Smooth muscle cell (in vitro differentiated cells): Measurements from ENCODE around the gene SLC25A12. TPM values are rescaled to one million over a fixed set of nuclear protein-coding genes. Genes with fewer than 3 reads are reported as not detected.

ENCODE experiments used
- DNase-seq: peaks from one replicate; lab custom pipeline; 2025; ENCODE audit not compliant: unreplicated experiment; lab: John Stamatoyannopoulos, UW
- H2AFZ ChIP-seq: fragments of 200-600 bp; sonication (generic); 2 replicates; pipeline ENCODE4 v1.6.0; 2016; ENCODE audit warnings: antibody characterized with exemption, low read depth, mild to moderate bottlenecking
- H3F3A ChIP-seq: fragments of 200-600 bp; sonication (generic); 2 replicates; pipeline ENCODE4 v1.6.0; 2017; ENCODE audit warnings: antibody characterized with exemption, low read depth
- H3K27ac ChIP-seq: fragments of 200-600 bp; sonication (generic); 2 replicates; pipeline ENCODE4 v1.5.1; 2016; ENCODE audit warnings: low read depth, mild to moderate bottlenecking
- H3K27me3 ChIP-seq: fragments of 200-600 bp; sonication (generic); 2 replicates; pipeline ENCODE4 v1.6.1; 2016; ENCODE audit warnings: low read depth, mild to moderate bottlenecking
- H3K36me3 ChIP-seq: fragments of 200-600 bp; sonication (generic); 2 replicates; pipeline ENCODE4 v1.5.1; 2016; ENCODE audit warnings: low read depth
- H3K4me1 ChIP-seq: fragments of 200-600 bp; sonication (generic); 2 replicates; pipeline ENCODE4 v1.5.1; 2016; ENCODE audit warnings: low read depth
- H3K4me2 ChIP-seq: fragments of 200-600 bp; sonication (generic); 2 replicates; pipeline ENCODE4 v1.6.0; 2016; ENCODE audit warnings: mild to moderate bottlenecking
- H3K4me3 ChIP-seq: fragments of 200-600 bp; sonication (generic); 2 replicates; pipeline ENCODE4 v1.5.1; 2016; ENCODE audit warnings: mild to moderate bottlenecking
- H3K79me2 ChIP-seq: fragments of 200-600 bp; sonication (generic); 2 replicates; pipeline ENCODE4 v1.6.0; 2016; ENCODE audit warnings: low read depth, mild to moderate bottlenecking
- H3K9ac ChIP-seq: fragments of 200-600 bp; sonication (generic); 2 replicates; pipeline ENCODE4 v1.6.0; 2016; ENCODE audit warnings: low read depth
- H3K9me3 ChIP-seq: fragments of 200-600 bp; sonication (generic); replicated peaks from 2 replicates; pipeline ENCODE4 v1.5.1; 2016; ENCODE audit warnings: low read depth
- H4K20me1 ChIP-seq: fragments of 200-600 bp; sonication (generic); 2 replicates; pipeline ENCODE4 v1.6.0; 2016; ENCODE audit warnings: low read depth
- CTCF ChIP-seq: fragments of 200-600 bp; sonication (generic); IDR thresholded peaks from 2 replicates; pipeline ENCODE4 v1.5.1; 2017; ENCODE audit warnings: borderline replicate concordance, mild to moderate bottlenecking, antibody characterized with exemption; ENCODE audit not compliant: insufficient read depth, poor library complexity, severe bottlenecking
- WGBS: methylation state at CpG from one replicate; pipeline ENCODE4 v1.1.7; 2016; ENCODE audit warnings: low lambda C conversion rate; 5-methylcytosine and 5-hydroxymethylcytosine counted together
- polyA plus RNA-seq: library from polyadenylated mRNA; unstranded; fragments of >200 nt; fragmentation: Nextera tagmentation; extraction: Ambion mirVana; gene quantifications from 2 replicates; pipeline ENCODE4 v1.2.1, GENCODE V29; 2016
- total RNA-seq: library from RNA; depleted of rRNA; stranded (reverse); fragments of >200 nt; gene quantifications from 2 replicates; pipeline ENCODE4 v1.2.3, GENCODE V29; 2014

SLC25A12 gene
- total and polyA plus RNA-seq, 2 experiments from 2014 or later = 10.5 to 22.4 TPM

GRCh38 chr2:171819453-171819852 is 74.6 kb downstream of the SLC25A12 start:
- H3F3A ChIP-seq = no peaks in the 10 kb centered on the region

GRCh38 chr2:171814883-171815282 is 79.2 kb downstream of the SLC25A12 start:
- H3K9ac ChIP-seq = no peak overlapping the region

More at GRCh38 chr2:171819453-171819852, 74.6 kb downstream of the SLC25A12 start:
- Histone ChIP-seq H3K27me3 (no peaks in the 10 kb centered on the region), H2AFZ (no peak overlapping the region), H4K20me1 (no peaks in the 10 kb centered on the region), H3K27ac (no peak overlapping the region), H3K9me3 (no peaks in the 10 kb centered on the region), H3K36me3 (no peaks in the 10 kb centered on the region), H3K4me1 (peaks cover 14% of the 10 kb centered on the region), H3K79me2 (no peaks in the 10 kb centered on the region), H3K9ac (no peak overlapping the region), H3K4me2 (no peak overlapping the region), H3K4me3 (no peak overlapping the region)
- TF ChIP-seq CTCF = no peak
- WGBS = 96% methylated on average over 1 of the region's 1 CpG
- no peak for DNase-seq

GRCh38 chr2:171814174-171814573 is 79.9 kb downstream of the SLC25A12 start:
- no peak overlapping the region for H3K9ac ChIP-seq
- H4K20me1 ChIP-seq = no peaks in the 10 kb centered on the region
- no peaks in the 10 kb centered on the region for H3F3A ChIP-seq
- H3K4me2 ChIP-seq = no peak overlapping the region
- no peak overlapping the region for H3K4me3 ChIP-seq
- H3K79me2 ChIP-seq = no peaks in the 10 kb centered on the region
- no peaks in the 10 kb centered on the region for H3K4me1 ChIP-seq
- DNase-seq = no peak
- no peak overlapping the region for H3K27ac ChIP-seq
- 93% methylated on average over 6 of the region's 6 CpGs for WGBS
- H2AFZ ChIP-seq = no peak overlapping the region
- TF ChIP-seq CTCF = no peak
- no peaks in the 10 kb centered on the region for H3K9me3 ChIP-seq
- no peaks in the 10 kb centered on the region for H3K27me3 ChIP-seq
- no peaks in the 10 kb centered on the region for H3K36me3 ChIP-seq

More at GRCh38 chr2:171814883-171815282, 79.2 kb downstream of the SLC25A12 start:
- Histone ChIP-seq H3K9me3 (no peaks in the 10 kb centered on the region), H2AFZ (no peak overlapping the region), H3K27me3 (no peaks in the 10 kb centered on the region), H3K79me2 (no peaks in the 10 kb centered on the region), H3K27ac (no peak overlapping the region), H3F3A (no peaks in the 10 kb centered on the region), H4K20me1 (no peaks in the 10 kb centered on the region), H3K36me3 (no peaks in the 10 kb centered on the region), H3K4me3 (no peak overlapping the region), H3K4me1 (no peaks in the 10 kb centered on the region), H3K4me2 (no peak overlapping the region)
- TF ChIP-seq CTCF = no peak
- no peak for DNase-seq
- 80% methylated on average over 5 of the region's 5 CpGs for WGBS

GRCh38 chr2:171813729-171814128 is 80.3 kb downstream of the SLC25A12 start:
- no peak for TF ChIP-seq CTCF
- no peaks in the 10 kb centered on the region for H3F3A ChIP-seq
- H4K20me1 ChIP-seq = no peaks in the 10 kb centered on the region
- DNase-seq = no peak
- H3K4me3 ChIP-seq = no peak overlapping the region
- no peak overlapping the region for H3K4me2 ChIP-seq
- H3K9me3 ChIP-seq = no peaks in the 10 kb centered on the region
- H2AFZ ChIP-seq = no peak overlapping the region
- WGBS = 94% methylated on average over 5 of the region's 5 CpGs
- no peaks in the 10 kb centered on the region for H3K27me3 ChIP-seq
- H3K27ac ChIP-seq = no peak overlapping the region
- no peaks in the 10 kb centered on the region for H3K36me3 ChIP-seq
- H3K79me2 ChIP-seq = no peaks in the 10 kb centered on the region
- no peaks in the 10 kb centered on the region for H3K4me1 ChIP-seq
- H3K9ac ChIP-seq = no peak overlapping the region
